GM23338 (cell line): ENCODE data around the gene LAPTM5. TPM values are rescaled to one million over a fixed set of nuclear protein-coding genes. Genes with fewer than 3 reads are reported as not detected.
A peak's percentile ranks its signal among the peaks of the same experiment; 100 is the strongest.

ENCODE experiments used
- ATAC-seq: fragments of 200-7000 bp; cut with Tn5 transposase; 3 replicates; pipeline ENCODE4 v1.9.1; 2020
- DNase-seq: peaks from one replicate; pipeline ENCODE4 v3.0.0-alpha.2; 2015; ENCODE audit warnings: low spot score
- H2AFZ ChIP-seq: fragments of 200-600 bp; sonication (generic); 2 replicates; pipeline ENCODE4 v1.8.0; 2016; ENCODE audit warnings: antibody characterized with exemption, mild to moderate bottlenecking, moderate library complexity
- H3F3A ChIP-seq: fragments of 200-600 bp; sonication (generic); replicated peaks from 2 replicates; pipeline ENCODE4 v1.8.0; 2017; ENCODE audit warnings: antibody characterized with exemption, mixed run types, low read depth
- H3K27ac ChIP-seq: fragments of 200-600 bp; sonication (generic); 2 replicates; pipeline ENCODE4 v1.6.1; 2016; ENCODE audit warnings: low read depth
- H3K27me3 ChIP-seq: fragments of 200-600 bp; sonication (generic); 2 replicates; pipeline ENCODE4 v1.8.0; 2016; ENCODE audit warnings: mild to moderate bottlenecking, mixed run types, moderate library complexity; ENCODE audit not compliant: insufficient read depth
- H3K36me3 ChIP-seq: fragments of 200-600 bp; sonication (generic); 2 replicates; pipeline ENCODE4 v1.8.0; 2016; ENCODE audit warnings: mild to moderate bottlenecking; ENCODE audit not compliant: insufficient read depth
- H3K4me1 ChIP-seq: fragments of 200-600 bp; sonication (generic); 2 replicates; pipeline ENCODE4 v1.8.0; 2016; ENCODE audit warnings: mild to moderate bottlenecking, moderate library complexity; ENCODE audit not compliant: insufficient read depth
- H3K4me2 ChIP-seq: fragments of 200-600 bp; sonication (generic); 2 replicates; pipeline ENCODE4 v1.7.1; 2017; ENCODE audit warnings: mixed run types
- H3K4me3 ChIP-seq: fragments of 200-600 bp; sonication (generic); 2 replicates; pipeline ENCODE4 v1.6.1; 2016; ENCODE audit warnings: mixed run types
- H3K79me2 ChIP-seq: fragments of 200-600 bp; sonication (generic); replicated peaks from 2 replicates; pipeline ENCODE4 v1.8.0; 2017; ENCODE audit warnings: mild to moderate bottlenecking; ENCODE audit not compliant: insufficient read depth
- H3K9me2 ChIP-seq: fragments of 200-600 bp; sonication (generic); 2 replicates; pipeline ENCODE4 v1.8.0; 2017; ENCODE audit not compliant: insufficient read depth
- H4K20me1 ChIP-seq: fragments of 200-600 bp; sonication (generic); replicated peaks from 2 replicates; pipeline ENCODE4 v1.8.0; 2017; ENCODE audit warnings: mild to moderate bottlenecking; ENCODE audit not compliant: insufficient read depth
- H3K27ac Mint-ChIP-seq: 2 replicates; pipeline ENCODE4 v1.8.0; 2020; ENCODE audit warnings: inconsistent platforms, mild to moderate bottlenecking, moderate library complexity, mixed read lengths
- H3K27me3 Mint-ChIP-seq: 3 replicates; pipeline ENCODE4 v1.8.0; 2022; ENCODE audit warnings: low read depth, mild to moderate bottlenecking, moderate library complexity, mixed read lengths, inconsistent platforms; ENCODE audit not compliant: insufficient read depth, poor library complexity
- H3K36me3 Mint-ChIP-seq: 3 replicates; pipeline ENCODE4 v1.8.0; 2021; ENCODE audit warnings: low read depth, mild to moderate bottlenecking, inconsistent platforms, moderate library complexity, mixed read lengths
- H3K4me1 Mint-ChIP-seq: 3 replicates; pipeline ENCODE4 v1.8.0; 2020; ENCODE audit warnings: mild to moderate bottlenecking, inconsistent platforms, mixed read lengths
- H3K4me3 Mint-ChIP-seq: 3 replicates; pipeline ENCODE4 v1.8.0; 2021; ENCODE audit warnings: moderate library complexity, mild to moderate bottlenecking, inconsistent platforms, mixed read lengths
- H3K9me3 Mint-ChIP-seq: 3 replicates; pipeline ENCODE4 v1.8.0; 2020; ENCODE audit warnings: moderate library complexity, mild to moderate bottlenecking, inconsistent platforms, mixed read lengths
- CREB1 ChIP-seq: fragments of 250-450 bp; sonication (Bioruptor Pico); IDR thresholded peaks from 2 replicates; pipeline ENCODE4 v1.5.0; 2020; ENCODE audit warnings: low read depth, mild to moderate bottlenecking, moderate library complexity
- EZH2 ChIP-seq: fragments of 200-600 bp; sonication (generic); IDR thresholded peaks from one replicate; pipeline ENCODE4 v1.8.0; 2017; ENCODE audit warnings: antibody characterized with exemption, mild to moderate bottlenecking, low read depth; ENCODE audit not compliant: unreplicated experiment
- ZNF114 ChIP-seq: fragments of 250-450 bp; sonication (Bioruptor Pico); IDR thresholded peaks from 2 replicates; pipeline ENCODE4 v1.5.0; 2020; ENCODE audit warnings: mild to moderate bottlenecking, moderate library complexity
- ZNF331 ChIP-seq: fragments of 250-450 bp; sonication (Bioruptor Pico); IDR thresholded peaks from 2 replicates; pipeline ENCODE4 v1.5.0; 2020; ENCODE audit warnings: low read depth, mild to moderate bottlenecking, moderate library complexity
- polyA plus RNA-seq: library from polyadenylated mRNA; unstranded; fragments of >200 nt; fragmentation: Nextera tagmentation; extraction: Ambion mirVana; gene quantifications from 2 replicates; pipeline ENCODE4 v1.2.1, GENCODE V29; 2016
- total RNA-seq: library from RNA; depleted of rRNA; stranded (reverse); fragments of >200 nt; shearing (Covaris generic); gene quantifications from 2 replicates; pipeline ENCODE4 v1.2.3, GENCODE V29; 2014
- TF ChIP-seq, protein P1 (sequence below): IDR thresholded peaks from one replicate; pipeline ENCODE4 v1.6.1; 2018; ENCODE audit warnings: antibody characterized with exemption; ENCODE audit not compliant: unreplicated experiment
- TF ChIP-seq, protein P2 (sequence below): IDR thresholded peaks from 2 replicates; pipeline ENCODE4 v1.6.1; 2016; ENCODE audit warnings: antibody characterized with exemption

The LAPTM5 gene
- total and polyA plus RNA-seq, 2 experiments from 2014 or later, result 0.21 TPM; not detected in 1

DNA sequence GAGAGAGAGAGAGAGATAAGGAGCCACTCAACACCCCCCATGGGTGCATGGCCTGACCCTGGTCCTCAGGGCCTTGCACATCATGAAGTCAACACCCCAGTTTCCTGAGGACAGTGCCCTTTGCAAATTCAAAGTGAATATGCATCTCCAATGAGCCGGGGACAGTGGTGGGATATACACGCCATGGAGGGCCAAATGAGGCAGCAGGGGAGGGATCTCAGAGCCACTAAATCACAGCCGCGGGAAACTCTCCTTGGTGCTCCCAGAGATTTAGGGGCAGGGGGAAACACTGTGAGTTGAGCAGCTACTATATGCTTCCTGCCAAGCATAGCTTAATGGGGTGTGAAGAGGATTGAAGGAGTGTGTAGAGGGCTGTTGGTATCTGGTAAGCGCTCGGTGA, 69.7 kb downstream of the LAPTM5 start (continued):
- TF ChIP-seq, protein P1, sequence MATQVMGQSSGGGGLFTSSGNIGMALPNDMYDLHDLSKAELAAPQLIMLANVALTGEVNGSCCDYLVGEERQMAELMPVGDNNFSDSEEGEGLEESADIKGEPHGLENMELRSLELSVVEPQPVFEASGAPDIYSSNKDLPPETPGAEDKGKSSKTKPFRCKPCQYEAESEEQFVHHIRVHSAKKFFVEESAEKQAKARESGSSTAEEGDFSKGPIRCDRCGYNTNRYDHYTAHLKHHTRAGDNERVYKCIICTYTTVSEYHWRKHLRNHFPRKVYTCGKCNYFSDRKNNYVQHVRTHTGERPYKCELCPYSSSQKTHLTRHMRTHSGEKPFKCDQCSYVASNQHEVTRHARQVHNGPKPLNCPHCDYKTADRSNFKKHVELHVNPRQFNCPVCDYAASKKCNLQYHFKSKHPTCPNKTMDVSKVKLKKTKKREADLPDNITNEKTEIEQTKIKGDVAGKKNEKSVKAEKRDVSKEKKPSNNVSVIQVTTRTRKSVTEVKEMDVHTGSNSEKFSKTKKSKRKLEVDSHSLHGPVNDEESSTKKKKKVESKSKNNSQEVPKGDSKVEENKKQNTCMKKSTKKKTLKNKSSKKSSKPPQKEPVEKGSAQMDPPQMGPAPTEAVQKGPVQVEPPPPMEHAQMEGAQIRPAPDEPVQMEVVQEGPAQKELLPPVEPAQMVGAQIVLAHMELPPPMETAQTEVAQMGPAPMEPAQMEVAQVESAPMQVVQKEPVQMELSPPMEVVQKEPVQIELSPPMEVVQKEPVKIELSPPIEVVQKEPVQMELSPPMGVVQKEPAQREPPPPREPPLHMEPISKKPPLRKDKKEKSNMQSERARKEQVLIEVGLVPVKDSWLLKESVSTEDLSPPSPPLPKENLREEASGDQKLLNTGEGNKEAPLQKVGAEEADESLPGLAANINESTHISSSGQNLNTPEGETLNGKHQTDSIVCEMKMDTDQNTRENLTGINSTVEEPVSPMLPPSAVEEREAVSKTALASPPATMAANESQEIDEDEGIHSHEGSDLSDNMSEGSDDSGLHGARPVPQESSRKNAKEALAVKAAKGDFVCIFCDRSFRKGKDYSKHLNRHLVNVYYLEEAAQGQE, result no peak

DNA sequence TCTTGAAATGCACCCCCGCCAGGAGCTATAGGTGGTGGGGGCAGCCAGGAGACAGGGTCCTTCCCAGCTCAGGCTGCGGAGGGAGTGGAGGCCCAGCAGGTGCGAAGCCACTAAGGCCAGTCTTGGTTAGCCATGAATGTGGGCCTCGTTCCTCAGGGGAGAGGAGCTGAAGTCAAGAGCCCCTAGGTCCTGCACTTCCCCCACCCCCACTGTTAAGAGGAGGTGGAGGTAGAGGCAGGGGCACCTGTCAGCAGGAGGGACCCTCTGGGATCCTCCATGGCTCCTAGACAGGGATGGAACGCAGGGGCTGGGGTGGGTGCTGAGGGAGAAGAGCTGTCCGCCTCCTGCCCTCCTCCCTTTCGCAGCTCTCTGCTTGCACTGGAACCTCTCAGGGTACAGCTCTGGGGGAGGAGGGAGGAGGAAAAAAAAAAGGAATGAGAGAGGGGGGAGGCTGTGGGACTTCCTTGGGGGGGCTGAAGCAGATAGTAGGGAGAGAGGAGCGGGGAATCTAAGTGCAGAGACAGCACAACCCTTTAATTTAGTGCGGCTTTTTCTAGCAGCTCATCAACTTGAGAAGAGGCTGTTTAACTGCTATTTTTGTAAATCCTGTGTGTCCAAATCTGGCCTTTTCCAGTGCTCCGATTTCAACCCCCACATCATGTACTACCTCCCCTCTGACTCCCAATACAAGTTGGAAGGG, 71.2 kb downstream of the LAPTM5 start:
- Mint-ChIP-seq H3K9me3 (no peaks in the 10 kb centered on the region), H3K4me3 (peak overlapping the region; percentile 75), H3K36me3 (no peaks in the 10 kb centered on the region), H3K27me3 (peaks cover 24% of the 10 kb centered on the region), H3K27ac (no peak overlapping the region), H3K4me1 (peaks cover 38% of the 10 kb centered on the region)
- DNase-seq (no peak), ATAC-seq (peak; percentile 3)
- H3K9me2 ChIP-seq, result no peaks in the 10 kb centered on the region
- H4K20me1 ChIP-seq, result no peaks in the 10 kb centered on the region
- H3K4me2 ChIP-seq, result peak overlapping the region; percentile 90
- TF ChIP-seq, protein P2, sequence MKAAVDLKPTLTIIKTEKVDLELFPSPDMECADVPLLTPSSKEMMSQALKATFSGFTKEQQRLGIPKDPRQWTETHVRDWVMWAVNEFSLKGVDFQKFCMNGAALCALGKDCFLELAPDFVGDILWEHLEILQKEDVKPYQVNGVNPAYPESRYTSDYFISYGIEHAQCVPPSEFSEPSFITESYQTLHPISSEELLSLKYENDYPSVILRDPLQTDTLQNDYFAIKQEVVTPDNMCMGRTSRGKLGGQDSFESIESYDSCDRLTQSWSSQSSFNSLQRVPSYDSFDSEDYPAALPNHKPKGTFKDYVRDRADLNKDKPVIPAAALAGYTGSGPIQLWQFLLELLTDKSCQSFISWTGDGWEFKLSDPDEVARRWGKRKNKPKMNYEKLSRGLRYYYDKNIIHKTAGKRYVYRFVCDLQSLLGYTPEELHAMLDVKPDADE, result no peak
- TF ChIP-seq ZNF331 (no peak), ZNF114 (CRISPR knock-in tag) (no peak), CREB1 (no peak)
- H3F3A ChIP-seq, result no peaks in the 10 kb centered on the region; the same call in 1 of the 2 replicates
- H3K27ac ChIP-seq, result no peak overlapping the region
- H3K79me2 ChIP-seq, result no peaks in the 10 kb centered on the region
- peaks cover 5% of the 10 kb centered on the region; the same call in 1 of the 2 replicates for H3K27me3 ChIP-seq
- H2AFZ ChIP-seq, result peak overlapping the region; percentile 96
- no peaks in the 10 kb centered on the region for H3K36me3 ChIP-seq
- peak overlapping the region; percentile 66 for H3K4me3 ChIP-seq
- H3K4me1 ChIP-seq, result peaks cover 36% of the 10 kb centered on the region

DNA sequence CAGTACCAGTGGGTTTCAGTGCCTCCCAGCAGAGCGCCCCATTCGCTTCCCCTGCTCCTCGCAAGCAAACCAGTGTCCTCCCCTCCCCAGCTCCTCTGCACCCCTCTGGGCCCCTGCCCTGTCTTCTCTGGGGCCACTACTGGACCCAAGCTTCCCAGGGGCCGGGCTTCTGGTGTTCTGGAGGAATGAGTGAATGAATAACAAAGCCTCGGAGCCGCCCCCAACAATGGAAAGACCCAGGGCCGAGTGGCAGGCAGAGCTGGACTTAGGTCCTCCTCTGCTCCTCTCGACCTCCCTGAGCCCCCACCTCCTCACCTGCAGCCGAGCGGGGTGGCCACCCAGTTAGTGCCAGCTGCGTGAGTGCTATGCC, 71.8 kb downstream of the LAPTM5 start:
- Histone ChIP-seq H3K27ac (0 out of 2 replicates have a peak overlapping the region, but pooled peaks have one; percentile 84), H3K4me3 (peak overlapping the region; percentile 66), H2AFZ (peak overlapping the region; percentile 96), H3K36me3 (no peaks in the 10 kb centered on the region), H3K79me2 (no peaks in the 10 kb centered on the region), H3K4me1 (peaks cover 34% of the 10 kb centered on the region), H3K9me2 (no peaks in the 10 kb centered on the region), H3F3A (no peaks in the 10 kb centered on the region; the same call in 1 of the 2 replicates), H3K27me3 (peaks cover 5% of the 10 kb centered on the region; the same call in 1 of the 2 replicates), H4K20me1 (no peaks in the 10 kb centered on the region), H3K4me2 (peak overlapping the region; percentile 90)
- Mint-ChIP-seq H3K27me3 (peaks cover 24% of the 10 kb centered on the region), H3K4me1 (peaks cover 35% of the 10 kb centered on the region), H3K4me3 (peak overlapping the region; percentile 75), H3K27ac (no peak overlapping the region), H3K36me3 (no peaks in the 10 kb centered on the region), H3K9me3 (0 out of 3 replicates have a peak, but pooled peaks cover 2% of the 10 kb centered on the region)
- ATAC-seq (no peak; the same call in 1 of the 3 replicates), DNase-seq (peak; percentile 71)
- no peak for TF ChIP-seq EZH2
- TF ChIP-seq, protein P2, result no peak
